ENCODE measurements around the gene CLASP1. TPM values are rescaled to one million over a fixed set of nuclear protein-coding genes. Genes with fewer than 3 reads are reported as not detected.
"Not testable (repeated sequence)": the region's sequence is repeated elsewhere in the genome, so short reads cannot be mapped to it uniquely, and the experiment has no call there.

Gene CLASP1
- total and polyA plus RNA-seq, 2 donors (not counting 3 experiments of a cell fraction or from before 2014, with no cell fraction given), result 10.0 to 57.9 TPM

DNA sequence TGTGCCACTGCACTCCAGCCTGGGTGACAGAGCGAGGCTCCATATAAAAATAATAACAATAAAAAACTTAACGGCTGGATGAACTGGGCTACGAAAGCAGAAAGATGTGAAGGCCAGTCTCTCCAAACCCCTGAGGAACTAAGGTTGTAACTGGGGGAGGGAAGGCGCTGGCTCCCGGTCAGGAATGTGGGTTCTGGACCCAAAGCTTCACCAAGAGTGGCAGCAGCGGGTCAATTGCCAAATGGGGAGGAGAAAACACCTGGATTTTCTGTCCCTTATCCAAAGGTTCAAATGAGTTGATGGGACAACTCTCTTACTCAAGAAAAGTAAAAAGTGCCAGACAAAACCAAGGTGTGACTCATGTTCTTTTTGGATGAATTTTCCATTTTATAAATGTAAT lies 304.2 kb downstream of the CLASP1 start:
- H3K4me2 ChIP-seq (ENCODE audit: insufficient read depth, low read length), result no peak overlapping the region
- dilution Hi-C loops (cut with MboI; ENCODE audit: extremely low pct_ligation_motif_present, low sequenced_read_pairs), result no loop called here
- no peak overlapping the region for H3K27ac ChIP-seq (ENCODE audit: insufficient read depth, low read depth, low read length)
- no peak overlapping the region for H3K4me3 ChIP-seq (replicated peaks in 1 of 3; ENCODE audit: insufficient read depth in 1 of 3, low read depth in 1 of 3, low read length in 3 of 3)
- intact Hi-C loops (cut with micrococcal nuclease), result no loop called here
- ChIA-PET CTCF (interaction anchor here (1.4 to 6.4 kb wide), 2 partner anchors 11 to 250 kb away, joined by 5 to 39 read pairs; no protein-coding TSS in a partner anchor), POLR2A (no interaction called here)
- no peak for FAIRE-seq
- H4K20me1 ChIP-seq (replicated peaks; ENCODE audit: control insufficient read depth, extremely low read depth, insufficient read depth, low read length), result no peaks in the 10 kb centered on the region
- H3K79me2 ChIP-seq (ENCODE audit: control insufficient read depth, insufficient read depth, low read length), result no peaks in the 10 kb centered on the region
- no peaks in the 10 kb centered on the region for H3K9me1 ChIP-seq (replicated peaks; ENCODE audit: control insufficient read depth, extremely low read depth, insufficient read depth, low read length)
- no peak overlapping the region for H2AFZ ChIP-seq (ENCODE audit: low read depth, low read length)
- H3K36me3 ChIP-seq (ENCODE audit: control insufficient read depth in 2 of 2, extremely low read depth in 1 of 2, insufficient read depth in 2 of 2, low read length in 2 of 2), result peaks cover 5 to 15% of the 10 kb centered on the region in 2 experiments
- H3K4me1 ChIP-seq (ENCODE audit: control insufficient read depth, extremely low read depth, insufficient read depth, low read length), result peaks cover 6% of the 10 kb centered on the region
- no peaks in the 10 kb centered on the region for H3K9me3 ChIP-seq (replicated peaks; ENCODE audit: control insufficient read depth, insufficient read depth, low read length)
- TF ChIP-seq FOS (IDR thresholded peaks at IDR 0.05; ENCODE audit: borderline replicate concordance, insufficient read depth, low read length) (no peak), JUN (IDR thresholded peaks at IDR 0.05; ENCODE audit: borderline replicate concordance, insufficient read depth, insufficient read length, low read depth) (no peak), GATA2 (IDR thresholded peaks at IDR 0.05; ENCODE audit: insufficient read depth, insufficient read length, low read depth, low read length) (no peak), POLR2AphosphoS5 (IDR thresholded peaks at IDR 0.05; ENCODE audit: insufficient read depth, low read depth, low read length) (no peak), POLR2A (IDR thresholded peaks at IDR 0.05; ENCODE audit: low read depth, low read length) (no peak)
- no peak for DNase-seq (ENCODE audit: low read depth, low spot score)
- H3K9ac ChIP-seq (replicated peaks; ENCODE audit: extremely low read depth, insufficient read depth, low read length), result no peak overlapping the region
- no peaks in the 10 kb centered on the region for H3K27me3 ChIP-seq (ENCODE audit: control insufficient read depth in 2 of 2, insufficient read depth in 2 of 2, low read length in 2 of 2)
- no TSS peak for BruUV-seq (replicated peaks)

DNA sequence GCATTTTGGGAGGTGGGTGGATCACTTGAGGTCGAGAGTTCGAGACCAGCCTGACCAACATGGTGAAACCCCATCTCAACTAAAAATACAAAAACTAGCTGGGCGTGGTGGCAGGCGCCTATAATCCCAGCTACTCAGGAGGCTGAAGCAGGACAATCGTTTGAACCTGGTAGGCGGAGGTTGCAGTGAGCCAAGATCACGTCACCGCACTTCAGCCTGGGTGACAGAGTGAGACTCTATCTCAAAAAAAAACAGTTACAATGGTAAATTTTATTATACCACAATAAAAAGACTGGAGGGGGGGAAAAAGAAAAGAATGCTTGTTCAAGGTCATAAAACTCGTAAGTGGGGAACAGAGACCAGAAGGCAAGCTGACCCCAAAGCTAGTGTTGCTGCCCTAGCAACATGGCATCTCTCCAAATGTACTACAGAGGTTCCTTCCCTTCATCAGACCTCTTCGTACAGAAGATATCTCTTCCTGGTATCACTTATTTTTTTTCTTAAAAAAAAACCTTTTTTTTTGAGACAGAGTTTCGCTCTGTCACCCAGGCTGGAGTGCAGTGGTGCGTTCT lies 305.3 kb downstream of the CLASP1 start:
- H3K79me2 ChIP-seq (ENCODE audit: control insufficient read depth, insufficient read depth, low read length); H3K4me3 ChIP-seq (replicated peaks in 1 of 3; ENCODE audit: insufficient read depth in 1 of 3, low read depth in 1 of 3, low read length in 3 of 3); H3K9ac ChIP-seq (replicated peaks; ENCODE audit: extremely low read depth, insufficient read depth, low read length); H3K27me3 ChIP-seq (ENCODE audit: control insufficient read depth in 2 of 2, insufficient read depth in 2 of 2, low read length in 2 of 2); FAIRE-seq; intact Hi-C loops (cut with micrococcal nuclease); BruUV-seq (replicated peaks); H3K4me2 ChIP-seq (ENCODE audit: insufficient read depth, low read length); H3K9me1 ChIP-seq (replicated peaks; ENCODE audit: control insufficient read depth, extremely low read depth, insufficient read depth, low read length); POLR2A ChIA-PET; dilution Hi-C loops (cut with MboI; ENCODE audit: extremely low pct_ligation_motif_present, low sequenced_read_pairs); H2AFZ ChIP-seq (ENCODE audit: low read depth, low read length); H3K27ac ChIP-seq (ENCODE audit: insufficient read depth, low read depth, low read length); H4K20me1 ChIP-seq (replicated peaks; ENCODE audit: control insufficient read depth, extremely low read depth, insufficient read depth, low read length); DNase-seq (ENCODE audit: low read depth, low spot score); H3K9me3 ChIP-seq (replicated peaks; ENCODE audit: control insufficient read depth, insufficient read depth, low read length); H3K4me1 ChIP-seq (ENCODE audit: control insufficient read depth, extremely low read depth, insufficient read depth, low read length): not testable (repeated sequence)
- H3K36me3 ChIP-seq (ENCODE audit: control insufficient read depth in 2 of 2, extremely low read depth in 1 of 2, insufficient read depth in 2 of 2, low read length in 2 of 2), result peaks cover 5 to 15% of the 10 kb centered on the region in 2 experiments
- CTCF ChIA-PET, result interaction anchor here (6.4 kb wide), 1 partner anchor 12 kb away, joined by 39 read pairs; no protein-coding TSS in a partner anchor

Measured in endothelial cell of umbilical vein (primary cell).